Cardiac fibroblast (primary cell): ENCODE data around the gene PDE1C.

Source experiments
- DNase-seq, 2 donors: peaks; one replicate each; pipeline versions ENCODE4 v3.0.0 to v3.0.0-alpha.2; 2010; ENCODE audit warnings: low read depth in 2 of 2
- H3K4me3 ChIP-seq, 2 donors: replicated peaks in 1 of 2; 1 replicate in 1 of 2; 2 replicates in 1 of 2; pipeline ENCODE4 v1.5.1; 2011; ENCODE audit warnings: low read depth in 2 of 2, low read length in 2 of 2, mild to moderate bottlenecking in 2 of 2, moderate library complexity in 1 of 2
- TF ChIP-seq, protein P1 (sequence below): IDR thresholded peaks from one replicate; pipeline ENCODE4 v1.5.1; 2011; ENCODE audit warnings: low read depth, mild to moderate bottlenecking, low read length, inconsistent platforms

Gene PDE1C

DNA sequence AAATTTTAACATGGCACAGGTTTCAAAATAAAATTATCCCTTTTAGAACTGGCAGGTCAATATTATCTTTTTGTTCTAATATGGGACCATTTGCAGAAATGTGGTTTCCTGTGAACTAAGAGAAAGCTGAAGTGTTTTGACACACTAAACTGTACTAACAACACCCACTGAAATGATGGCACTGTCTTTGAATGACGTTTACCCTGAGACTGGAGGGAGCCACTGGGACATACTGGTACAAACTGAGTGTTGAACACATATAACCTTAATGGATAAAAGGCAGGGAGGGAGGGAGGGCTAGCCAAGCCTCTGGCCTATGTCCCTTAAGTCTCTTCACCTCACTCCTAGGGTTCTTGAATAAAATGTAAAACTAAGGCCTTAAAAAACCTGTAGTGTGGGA lies 95.9 kb downstream of the PDE1C start:
- DNase-seq: no peak
- TF ChIP-seq, protein P1, sequence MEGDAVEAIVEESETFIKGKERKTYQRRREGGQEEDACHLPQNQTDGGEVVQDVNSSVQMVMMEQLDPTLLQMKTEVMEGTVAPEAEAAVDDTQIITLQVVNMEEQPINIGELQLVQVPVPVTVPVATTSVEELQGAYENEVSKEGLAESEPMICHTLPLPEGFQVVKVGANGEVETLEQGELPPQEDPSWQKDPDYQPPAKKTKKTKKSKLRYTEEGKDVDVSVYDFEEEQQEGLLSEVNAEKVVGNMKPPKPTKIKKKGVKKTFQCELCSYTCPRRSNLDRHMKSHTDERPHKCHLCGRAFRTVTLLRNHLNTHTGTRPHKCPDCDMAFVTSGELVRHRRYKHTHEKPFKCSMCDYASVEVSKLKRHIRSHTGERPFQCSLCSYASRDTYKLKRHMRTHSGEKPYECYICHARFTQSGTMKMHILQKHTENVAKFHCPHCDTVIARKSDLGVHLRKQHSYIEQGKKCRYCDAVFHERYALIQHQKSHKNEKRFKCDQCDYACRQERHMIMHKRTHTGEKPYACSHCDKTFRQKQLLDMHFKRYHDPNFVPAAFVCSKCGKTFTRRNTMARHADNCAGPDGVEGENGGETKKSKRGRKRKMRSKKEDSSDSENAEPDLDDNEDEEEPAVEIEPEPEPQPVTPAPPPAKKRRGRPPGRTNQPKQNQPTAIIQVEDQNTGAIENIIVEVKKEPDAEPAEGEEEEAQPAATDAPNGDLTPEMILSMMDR: no peak

DNA sequence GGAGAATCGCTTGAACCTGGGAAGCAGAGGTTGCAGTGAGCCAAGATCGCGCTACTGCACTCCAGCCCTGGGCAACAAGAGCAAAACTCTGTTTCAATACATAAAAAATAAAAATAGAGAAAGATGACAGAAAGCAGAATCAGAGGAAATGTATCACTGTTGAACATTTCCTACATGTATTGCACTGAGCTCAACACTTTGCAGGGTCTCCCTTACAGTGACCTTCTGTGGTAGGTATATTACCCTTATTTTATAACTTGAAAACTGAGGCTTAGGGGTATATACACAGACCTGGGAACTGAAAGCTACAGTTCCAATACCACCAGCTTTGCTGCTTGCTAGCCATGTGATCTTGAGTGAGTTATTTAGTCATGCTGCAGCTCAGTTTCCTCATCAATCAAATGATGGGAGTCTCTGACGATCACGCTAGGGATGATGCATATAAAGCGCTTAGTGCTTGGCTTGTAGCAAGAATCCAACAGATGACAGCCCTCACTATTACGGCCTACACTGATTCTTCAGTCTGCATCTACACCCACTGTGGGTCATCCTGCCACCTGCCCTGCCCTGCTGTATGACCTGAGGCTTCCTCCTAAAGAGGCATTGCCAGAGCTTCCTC lies 99.0 kb downstream of the PDE1C start:
- H3K4me3 ChIP-seq: no peak overlapping the region
- TF ChIP-seq, protein P1: no peak
- DNase-seq: no peak

More for the DNA sequence above, 95.9 kb downstream of the PDE1C start:
- no peak overlapping the region for H3K4me3 ChIP-seq

DNA sequence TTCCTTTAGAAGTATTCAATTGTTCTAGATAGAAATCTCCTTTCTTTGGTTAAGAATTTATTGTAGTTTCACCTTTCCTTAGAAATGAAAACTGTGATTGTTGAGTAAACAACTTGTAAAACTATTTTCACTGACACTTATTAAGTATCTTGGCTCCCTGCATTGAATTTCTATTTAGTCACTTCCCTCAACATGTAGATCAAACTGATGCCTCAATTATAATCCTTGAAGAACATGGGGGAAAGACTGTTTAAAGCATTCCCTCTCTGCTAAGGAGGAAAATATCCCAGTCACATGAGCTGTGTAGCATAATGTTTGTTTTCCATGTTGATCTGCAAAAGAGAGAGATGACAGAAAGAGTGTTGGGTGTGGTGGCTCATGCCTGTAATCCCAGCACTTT lies 99.7 kb downstream of the PDE1C start:
- no peak overlapping the region for H3K4me3 ChIP-seq
- no peak for DNase-seq
- TF ChIP-seq, protein P1: no peak

DNA sequence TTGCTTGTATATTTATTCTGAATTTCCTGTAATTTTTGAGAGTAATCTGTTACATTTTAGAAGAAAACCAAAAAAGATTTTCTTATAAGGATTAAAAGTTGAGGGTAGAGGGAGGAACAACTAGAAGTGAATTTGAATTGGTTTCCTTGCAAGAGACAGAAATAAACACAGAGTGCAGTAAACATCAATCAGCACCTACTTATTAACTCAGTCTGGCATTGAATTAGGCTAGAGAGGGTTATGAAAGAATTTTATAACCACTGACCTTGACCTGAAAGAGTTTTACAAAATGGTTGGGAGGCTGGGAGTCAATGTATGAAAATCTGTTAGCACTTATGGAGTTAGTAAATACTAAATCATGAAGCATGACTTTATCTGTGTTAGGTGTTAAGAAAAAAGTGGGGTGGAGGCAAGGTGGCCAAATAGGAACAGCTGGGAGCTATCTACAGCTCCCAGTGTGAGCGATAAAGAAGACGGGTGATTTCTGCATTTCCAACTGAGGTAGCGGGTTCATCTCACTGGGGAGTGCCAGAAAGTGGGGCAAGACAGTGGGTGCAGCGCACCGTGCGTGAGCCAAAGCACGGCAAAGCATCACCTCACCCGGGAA lies 106.5 kb downstream of the PDE1C start:
- DNase-seq: no peak
- TF ChIP-seq, protein P1: no peak
- H3K4me3 ChIP-seq: no peak overlapping the region

DNA sequence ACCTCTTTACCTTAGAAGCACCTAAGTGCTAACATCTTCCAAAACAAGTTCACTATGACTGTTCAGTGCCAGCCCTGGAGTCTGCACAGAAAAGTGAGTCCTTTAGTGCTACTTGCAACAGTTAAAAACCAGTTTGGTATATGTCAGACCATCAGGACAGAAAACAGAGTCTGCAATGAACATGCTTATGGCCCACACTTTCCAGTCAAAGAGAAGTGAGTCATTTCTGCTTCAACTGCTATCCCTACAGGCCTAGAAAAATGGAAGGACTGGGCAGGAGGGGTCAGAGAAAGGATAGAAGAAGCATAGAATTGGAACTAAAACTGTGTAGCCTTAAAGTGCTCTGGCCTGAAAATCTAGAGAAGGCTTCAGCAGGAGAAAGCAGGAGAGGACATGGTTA lies 108.0 kb downstream of the PDE1C start:
- no peak overlapping the region for H3K4me3 ChIP-seq
- TF ChIP-seq, protein P1: no peak
- DNase-seq: no peak

DNA sequence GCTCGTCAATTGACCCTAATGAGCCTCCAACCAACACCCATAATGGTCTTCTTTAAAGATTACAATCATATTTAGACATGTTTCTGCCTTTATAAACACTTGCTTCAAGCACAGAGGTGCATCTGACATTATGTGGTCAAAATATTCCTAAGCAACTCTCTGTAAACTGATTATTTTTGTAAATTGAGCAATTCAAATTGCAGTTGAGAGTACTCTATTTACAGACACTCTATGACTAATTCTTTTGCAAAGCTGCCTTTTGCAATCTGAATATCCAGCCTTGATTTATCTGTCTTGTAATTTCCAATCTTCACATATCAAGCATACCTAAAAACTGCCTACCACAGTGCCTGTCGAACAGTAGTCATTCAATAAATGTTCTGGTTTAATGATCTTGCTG lies 112.0 kb downstream of the PDE1C start:
- TF ChIP-seq, protein P1: no peak
- no peak overlapping the region for H3K4me3 ChIP-seq
- peak; percentile 22 to 59 for DNase-seq

DNA sequence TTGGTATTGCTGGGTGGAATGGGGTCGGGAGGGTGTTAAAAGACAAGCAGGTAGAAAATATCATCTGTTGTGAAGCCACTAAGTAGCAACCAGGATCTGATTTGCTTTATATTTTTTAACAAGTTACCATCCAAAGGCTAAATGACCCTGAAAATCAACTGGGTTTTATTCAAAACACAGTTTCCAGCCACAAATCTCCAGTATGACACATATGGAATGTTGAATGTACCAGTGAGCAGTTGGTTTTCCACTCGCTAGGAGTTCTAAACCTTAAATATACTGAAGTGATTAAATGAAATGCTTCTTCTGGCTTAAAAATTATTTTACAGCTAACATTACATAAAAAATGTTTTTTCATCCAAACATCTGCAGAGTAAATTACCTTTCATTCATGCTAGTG lies 112.5 kb downstream of the PDE1C start:
- DNase-seq: no peak
- TF ChIP-seq, protein P1: no peak
- no peak overlapping the region for H3K4me3 ChIP-seq
